Measurements from ENCODE around the gene GTPBP4. TPM values are rescaled to one million over a fixed set of nuclear protein-coding genes. Genes with fewer than 3 reads are reported as not detected.

Gene GTPBP4
- total RNA-seq, 1 experiment from 2014 or later = 62.5 TPM

DNA sequence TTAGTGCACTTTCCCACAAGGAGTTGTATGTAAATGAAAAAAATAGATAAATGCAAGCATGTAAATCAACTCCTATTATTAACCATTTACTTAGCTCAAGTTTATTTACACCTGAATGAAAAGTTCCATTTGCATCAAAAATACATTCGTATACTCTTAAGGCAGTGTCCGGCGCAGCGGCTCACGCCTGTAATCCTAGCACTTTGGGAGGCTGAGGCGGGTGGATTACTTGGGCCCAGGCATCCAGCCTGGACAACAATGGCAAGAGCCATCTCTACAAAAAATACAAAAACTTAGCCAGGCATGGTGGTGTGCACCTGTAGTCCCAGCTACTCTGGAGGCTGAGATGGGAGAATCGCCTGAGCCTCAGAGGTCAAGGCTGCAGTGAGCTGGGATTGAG is 41.6 kb downstream of the GTPBP4 start:
- H3F3A ChIP-seq (ENCODE audit: insufficient read depth, low read depth) = no peaks in the 10 kb centered on the region
- intact Hi-C loops (cut with micrococcal nuclease; ENCODE audit: unreplicated experiment) = no loop called here
- DNase-seq = no peak
- H3K27ac ChIP-seq = no peak overlapping the region
- ChIA-PET POLR2A (ENCODE audit: unreplicated experiment) (interaction anchor here (0.6 kb wide), 1 partner anchor 35 kb away, joined by 5 read pairs; no protein-coding TSS in a partner anchor), CTCF (no interaction called here)
- no peaks in the 10 kb centered on the region for H3K36me3 ChIP-seq (ENCODE audit: low read depth)
- H3K79me2 ChIP-seq (ENCODE audit: low read depth) = no peaks in the 10 kb centered on the region
- no peaks in the 10 kb centered on the region for H3K9me3 ChIP-seq (ENCODE audit: insufficient read depth, low read depth)
- no peak overlapping the region for H2AFZ ChIP-seq
- no peaks in the 10 kb centered on the region for H3K4me1 ChIP-seq (replicated peaks; ENCODE audit: insufficient read depth)
- H3K9me2 ChIP-seq (ENCODE audit: insufficient read depth) = no peaks in the 10 kb centered on the region
- no TSS peak for BruUV-seq (replicated peaks)
- no peak overlapping the region for H3K4me3 ChIP-seq
- H3K4me2 ChIP-seq = no peak overlapping the region
- no peaks in the 10 kb centered on the region for H3K27me3 ChIP-seq (ENCODE audit: insufficient read depth, low read depth)
- no peaks in the 10 kb centered on the region for H4K20me1 ChIP-seq (ENCODE audit: insufficient read depth)
- TF ChIP-seq EZH2 (IDR thresholded peaks at IDR 0.05; ENCODE audit: low read depth) (no peak), CTCF (conservative IDR thresholded peaks at IDR 0.05) (no peak)

DNA sequence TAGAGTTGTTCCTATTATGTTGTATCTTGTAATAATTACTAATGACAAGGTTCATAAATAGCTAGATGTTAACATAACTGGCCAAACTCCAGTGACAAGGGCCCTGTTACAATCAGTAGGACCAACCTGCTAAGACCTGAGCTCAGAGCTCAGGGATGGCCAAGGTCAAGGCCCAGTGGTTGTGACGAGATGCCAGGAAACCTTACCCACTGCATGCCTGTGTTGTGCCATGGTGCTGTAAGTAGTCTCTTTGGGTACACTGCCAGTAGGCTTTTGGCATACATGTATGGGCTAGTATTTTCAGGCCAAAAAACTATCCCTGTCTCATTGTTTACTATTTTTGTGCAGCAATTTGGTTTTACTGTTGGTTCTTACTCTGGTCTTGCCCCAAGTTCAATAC is 45.4 kb downstream of the GTPBP4 start:
- H3K27me3 ChIP-seq (ENCODE audit: insufficient read depth, low read depth) = no peaks in the 10 kb centered on the region
- H3K27ac ChIP-seq = no peak overlapping the region
- H3K4me1 ChIP-seq (replicated peaks; ENCODE audit: insufficient read depth) = no peaks in the 10 kb centered on the region
- ChIA-PET POLR2A (ENCODE audit: unreplicated experiment) (no interaction called here), CTCF (no interaction called here)
- intact Hi-C loops (cut with micrococcal nuclease; ENCODE audit: unreplicated experiment) = no loop called here
- no peak overlapping the region for H2AFZ ChIP-seq
- DNase-seq = no peak
- no peaks in the 10 kb centered on the region for H3K36me3 ChIP-seq (ENCODE audit: low read depth)
- no TSS peak for BruUV-seq (replicated peaks)
- TF ChIP-seq EZH2 (IDR thresholded peaks at IDR 0.05; ENCODE audit: low read depth) (no peak), CTCF (conservative IDR thresholded peaks at IDR 0.05) (no peak)
- no peak overlapping the region for H3K4me3 ChIP-seq
- no peaks in the 10 kb centered on the region; the same call in 1 of the 2 replicates for H3F3A ChIP-seq (ENCODE audit: insufficient read depth, low read depth)
- H3K9me3 ChIP-seq (ENCODE audit: insufficient read depth, low read depth) = no peaks in the 10 kb centered on the region
- no peaks in the 10 kb centered on the region for H3K79me2 ChIP-seq (ENCODE audit: low read depth)
- H3K4me2 ChIP-seq = no peak overlapping the region
- H3K9me2 ChIP-seq (ENCODE audit: insufficient read depth) = no peaks in the 10 kb centered on the region
- H4K20me1 ChIP-seq (ENCODE audit: insufficient read depth) = no peaks in the 10 kb centered on the region

DNA sequence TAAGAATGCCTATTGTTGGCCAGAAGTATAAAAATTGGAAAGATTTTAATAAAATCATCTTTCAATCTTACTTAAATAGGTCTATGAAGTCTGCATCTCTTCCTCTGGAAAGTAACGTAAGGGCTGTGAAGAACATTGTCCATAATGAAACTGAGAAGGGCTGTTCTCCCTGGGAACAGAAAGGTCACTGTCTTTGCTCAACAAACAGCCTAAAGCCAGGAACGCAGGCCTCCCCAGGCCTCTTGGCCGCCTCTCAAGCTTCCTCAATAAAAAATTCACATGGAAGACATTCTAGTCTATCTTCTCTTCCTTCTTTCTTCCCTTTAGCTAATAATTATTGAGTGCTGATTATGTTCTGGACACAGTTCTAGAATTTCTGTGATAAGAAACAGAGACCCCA is 46.5 kb downstream of the GTPBP4 start:
- CTCF ChIA-PET = no interaction called here
- no peak overlapping the region for H3K27ac ChIP-seq
- BruUV-seq (replicated peaks) = no TSS peak
- no peaks in the 10 kb centered on the region for H3K9me2 ChIP-seq (ENCODE audit: insufficient read depth)
- H3F3A ChIP-seq (ENCODE audit: insufficient read depth, low read depth) = no peaks in the 10 kb centered on the region; the same call in 1 of the 2 replicates
- TF ChIP-seq EZH2 (IDR thresholded peaks at IDR 0.05; ENCODE audit: low read depth) (no peak), CTCF (conservative IDR thresholded peaks at IDR 0.05) (no peak)
- intact Hi-C loops (cut with micrococcal nuclease; ENCODE audit: unreplicated experiment) = no loop called here
- H3K36me3 ChIP-seq (ENCODE audit: low read depth) = no peaks in the 10 kb centered on the region
- no peaks in the 10 kb centered on the region for H3K27me3 ChIP-seq (ENCODE audit: insufficient read depth, low read depth)
- DNase-seq = no peak
- H3K9me3 ChIP-seq (ENCODE audit: insufficient read depth, low read depth) = no peaks in the 10 kb centered on the region
- POLR2A ChIA-PET (ENCODE audit: unreplicated experiment) = no interaction called here
- H2AFZ ChIP-seq = no peak overlapping the region
- H3K4me3 ChIP-seq = no peak overlapping the region
- no peaks in the 10 kb centered on the region for H3K79me2 ChIP-seq (ENCODE audit: low read depth)
- H3K4me2 ChIP-seq = no peak overlapping the region
- no peaks in the 10 kb centered on the region for H3K4me1 ChIP-seq (replicated peaks; ENCODE audit: insufficient read depth)
- H4K20me1 ChIP-seq (ENCODE audit: insufficient read depth) = no peaks in the 10 kb centered on the region

All from PC-9 (cell line).